ENCODE data around the gene FER1L5. TPM values are rescaled to one million over a fixed set of nuclear protein-coding genes. Genes with fewer than 3 reads are reported as not detected.
A peak's percentile ranks its signal among the peaks of the same experiment; 100 is the strongest.

Gene FER1L5
- total RNA-seq, 2 donors from 2014 or later, result not detected

DNA sequence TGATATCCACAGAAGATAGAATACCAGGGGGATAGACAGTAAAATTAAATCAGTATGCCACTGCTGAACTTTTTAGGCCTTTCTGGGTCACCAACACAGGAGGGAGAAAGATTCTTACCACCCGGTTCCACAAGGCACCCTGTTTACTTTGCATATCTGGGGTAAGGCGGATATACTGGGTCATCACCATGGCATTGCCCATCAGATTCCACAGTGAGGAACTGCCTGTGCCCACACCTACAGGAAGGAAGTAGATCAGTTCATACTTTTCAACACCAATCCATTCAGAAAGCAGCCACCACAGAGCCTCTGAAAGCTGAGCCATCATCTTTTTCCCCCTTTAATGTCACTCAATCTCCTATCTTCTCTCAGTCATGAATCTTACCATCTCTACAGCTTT, 95.3 kb downstream of the FER1L5 start:
- H3K4me3 Mint-ChIP-seq, result peak overlapping the region; percentile 17
- no peak overlapping the region for H3K27ac Mint-ChIP-seq
- peaks cover 25 to 28% of the 10 kb centered on the region in 2 donors for H3K4me1 Mint-ChIP-seq (ENCODE audit: low read depth in 2 of 2)
- H3K36me3 Mint-ChIP-seq, result peaks cover 18% of the 10 kb centered on the region
- no peak for DNase-seq (ENCODE audit: low spot score)
- no peaks in the 10 kb centered on the region for H3K9me3 Mint-ChIP-seq
- H3K27me3 Mint-ChIP-seq, result no peaks in the 10 kb centered on the region
- ATAC-seq, result no peak

DNA sequence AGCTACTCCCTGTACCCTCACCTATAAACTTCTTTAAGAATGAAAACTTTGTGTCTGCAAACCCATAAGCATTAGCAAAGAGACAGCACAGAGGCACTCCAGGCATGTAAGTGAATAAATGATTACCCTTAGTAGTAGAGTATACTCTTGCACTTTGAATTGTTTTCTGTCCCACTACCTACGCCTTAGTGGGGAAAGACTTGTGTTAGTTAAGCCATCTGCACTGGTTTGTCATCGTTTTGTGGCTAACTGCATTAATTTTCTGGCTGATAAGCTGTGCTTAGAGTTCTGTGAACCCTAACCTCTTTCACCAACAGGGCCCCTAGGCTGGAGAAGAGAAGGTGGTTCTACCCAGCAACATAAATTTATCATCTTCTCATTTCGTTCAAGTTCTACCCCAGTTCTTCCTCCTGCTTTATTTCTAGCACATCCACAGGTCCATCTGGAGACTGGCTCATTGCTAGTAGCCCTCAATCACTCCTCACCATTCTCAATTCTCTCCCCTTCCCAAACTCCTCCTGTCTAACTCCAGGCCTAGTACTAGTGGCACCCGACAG, 96.6 kb downstream of the FER1L5 start:
- H3K27me3 Mint-ChIP-seq, result no peaks in the 10 kb centered on the region
- ATAC-seq (no peak), DNase-seq (ENCODE audit: low spot score) (no peak)
- H3K27ac Mint-ChIP-seq, result peak overlapping the region; percentile 87 to 97
- peak overlapping the region; percentile 98 for H3K4me3 Mint-ChIP-seq
- peaks cover 25 to 28% of the 10 kb centered on the region in 2 donors for H3K4me1 Mint-ChIP-seq (ENCODE audit: low read depth in 2 of 2)
- peaks cover 7% of the 10 kb centered on the region for H3K36me3 Mint-ChIP-seq
- no peaks in the 10 kb centered on the region for H3K9me3 Mint-ChIP-seq

DNA sequence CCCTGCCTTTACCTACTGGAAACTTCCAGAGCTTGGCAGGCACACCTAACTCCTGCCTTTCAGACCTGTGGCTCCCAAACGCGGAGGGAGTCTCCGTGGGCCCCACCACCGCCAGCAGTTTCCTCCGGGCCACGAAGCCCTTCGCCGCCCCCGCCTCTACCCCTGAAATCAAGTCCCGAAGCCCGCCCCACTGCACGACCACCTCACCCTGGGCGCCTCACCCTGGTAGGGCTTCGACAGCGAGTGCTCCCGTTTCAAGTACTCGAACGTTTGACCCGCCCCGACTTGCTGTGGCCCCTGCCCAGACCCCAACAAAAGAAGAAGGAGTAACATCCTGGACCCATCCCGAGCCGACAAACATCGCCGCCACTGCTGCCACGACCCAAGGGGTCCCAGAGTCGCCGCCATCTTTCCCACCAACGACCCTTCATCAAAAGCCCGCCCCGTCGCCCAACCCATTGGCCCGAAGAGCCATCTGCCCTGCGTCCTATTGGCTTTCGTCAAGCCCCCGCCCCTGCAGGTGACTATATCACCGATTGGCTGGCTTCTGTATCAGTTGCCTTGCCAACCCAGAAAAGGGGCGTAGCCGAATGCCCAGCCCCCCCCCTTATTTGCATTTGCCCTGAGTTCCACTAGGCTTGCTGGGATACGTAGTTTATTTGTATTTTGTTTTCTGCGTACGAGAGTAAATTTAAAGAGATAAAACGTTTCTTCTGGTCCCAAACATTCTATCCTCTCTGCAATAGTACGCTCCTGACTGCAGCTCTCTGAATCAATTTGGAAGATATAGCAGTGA, 97.3 kb downstream of the FER1L5 start, which contains the start of gene LMAN2L:
Gene LMAN2L, minus strand, starts transcription at position 432 of the 796 bp plus-strand sequence. Its CDS starts 24 bp downstream, at position 408.
- H3K27me3 Mint-ChIP-seq, result no peaks in the 10 kb centered on the region
- H3K9me3 Mint-ChIP-seq, result no peaks in the 10 kb centered on the region
- DNase-seq (ENCODE audit: low spot score), result peak; percentile 97
- peak within 1 kb of the TSS; percentile 87 to 97 for H3K27ac Mint-ChIP-seq
- H3K36me3 Mint-ChIP-seq, result peaks cover 2% of the 10 kb centered on the region
- peaks cover 25 to 27% of the 10 kb centered on the region in 2 donors for H3K4me1 Mint-ChIP-seq (ENCODE audit: low read depth in 2 of 2)
- peak within 1 kb of the TSS; percentile 98 for H3K4me3 Mint-ChIP-seq
- peak; percentile 100 for ATAC-seq

DNA sequence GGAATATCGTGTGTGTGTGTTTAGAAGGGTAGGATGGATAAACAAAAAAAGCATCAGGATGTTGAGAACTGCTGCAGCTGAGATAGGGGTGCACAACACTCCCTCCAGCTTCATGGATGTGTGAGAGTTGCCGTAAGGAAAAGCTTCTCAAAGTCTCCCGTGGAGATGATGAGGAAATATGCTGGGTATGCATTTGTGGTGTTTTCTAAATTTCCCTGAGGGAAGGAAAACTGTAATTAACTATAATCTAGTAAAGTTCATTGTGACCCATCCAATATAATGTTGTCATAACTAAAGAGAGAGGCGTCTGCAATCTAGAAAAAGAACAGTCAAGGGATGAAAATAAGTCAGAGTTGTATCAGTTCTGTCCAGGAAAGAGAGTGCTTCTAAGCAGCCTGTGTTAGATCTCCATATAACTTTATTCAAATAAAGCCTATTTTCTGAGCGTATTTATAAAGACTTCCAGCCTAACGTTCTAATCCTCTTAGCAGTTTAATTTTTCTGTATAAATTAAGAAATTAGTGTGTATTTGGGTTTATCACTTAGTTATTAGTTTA, 104.6 kb downstream of the FER1L5 start:
- ATAC-seq (no peak), DNase-seq (ENCODE audit: low spot score) (no peak)
- Mint-ChIP-seq H3K27me3 (peaks cover 0 to 2% of the 10 kb centered on the region in 2 donors), H3K4me1 (ENCODE audit: low read depth in 2 of 2) (no peaks in the 10 kb centered on the region), H3K27ac (no peak overlapping the region), H3K4me3 (no peak overlapping the region), H3K36me3 (no peaks in the 10 kb centered on the region), H3K9me3 (no peaks in the 10 kb centered on the region)

DNA sequence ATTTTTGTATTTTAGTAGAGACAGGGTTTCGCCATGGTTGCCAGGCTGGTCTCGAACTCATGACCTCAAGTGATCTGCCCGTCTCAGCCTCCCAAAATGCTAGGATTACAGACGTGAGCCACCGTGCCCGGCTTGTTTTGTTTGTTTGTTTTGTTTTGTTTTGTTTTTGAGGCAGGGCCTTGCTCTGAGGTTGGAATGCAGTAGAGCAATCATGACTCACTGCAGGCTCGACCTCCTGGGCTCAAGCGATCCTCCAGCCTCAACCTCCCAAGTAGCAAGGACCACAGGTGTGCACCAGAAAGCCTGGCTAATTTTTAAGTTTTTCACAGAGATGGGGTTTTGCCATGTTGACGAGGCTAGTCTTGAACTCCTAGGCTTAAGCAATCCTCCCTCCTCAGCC, 109.2 kb downstream of the FER1L5 start:
- Mint-ChIP-seq H3K9me3 (no peaks in the 10 kb centered on the region), H3K27me3 (no peaks in the 10 kb centered on the region), H3K27ac (no peak overlapping the region), H3K4me3 (no peak overlapping the region), H3K36me3 (no peaks in the 10 kb centered on the region), H3K4me1 (ENCODE audit: low read depth in 2 of 2) (no peaks in the 10 kb centered on the region)
- no peak for DNase-seq (ENCODE audit: low spot score)
- no peak for ATAC-seq

DNA sequence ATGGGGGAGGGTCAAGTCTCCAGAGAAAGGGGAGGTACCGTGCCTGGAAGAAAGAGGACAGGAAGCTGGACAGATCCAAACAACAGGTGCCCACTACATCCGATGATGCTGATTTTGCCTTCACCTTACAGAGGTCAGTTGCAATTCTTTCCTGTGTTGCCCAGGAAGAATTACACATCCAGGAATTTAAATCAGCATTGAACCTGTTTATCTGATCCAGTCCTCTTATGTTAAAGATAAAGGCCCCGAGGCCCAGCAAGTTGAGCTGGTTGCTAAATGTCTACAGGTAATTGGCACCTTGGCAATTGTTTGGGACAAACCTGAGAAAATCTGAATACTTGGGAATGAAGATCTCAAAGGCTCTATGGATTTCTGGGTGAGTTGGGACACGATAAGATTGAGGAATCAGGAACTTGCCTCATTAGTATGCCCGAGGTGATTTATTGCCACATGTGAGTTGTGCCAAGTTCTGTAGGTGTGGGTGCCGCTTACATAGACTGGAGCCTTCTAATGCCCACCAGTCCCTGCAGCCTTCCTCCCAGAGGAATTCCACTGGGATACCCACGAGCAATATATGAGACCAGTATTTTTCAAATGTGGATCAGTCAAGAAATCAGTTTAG, 111.2 kb downstream of the FER1L5 start:
- Mint-ChIP-seq H3K4me3 (no peak overlapping the region), H3K4me1 (ENCODE audit: low read depth in 2 of 2) (no peaks in the 10 kb centered on the region), H3K27me3 (no peaks in the 10 kb centered on the region), H3K36me3 (no peaks in the 10 kb centered on the region), H3K9me3 (no peaks in the 10 kb centered on the region), H3K27ac (no peak overlapping the region)
- ATAC-seq, result no peak
- no peak for DNase-seq (ENCODE audit: low spot score)

DNA sequence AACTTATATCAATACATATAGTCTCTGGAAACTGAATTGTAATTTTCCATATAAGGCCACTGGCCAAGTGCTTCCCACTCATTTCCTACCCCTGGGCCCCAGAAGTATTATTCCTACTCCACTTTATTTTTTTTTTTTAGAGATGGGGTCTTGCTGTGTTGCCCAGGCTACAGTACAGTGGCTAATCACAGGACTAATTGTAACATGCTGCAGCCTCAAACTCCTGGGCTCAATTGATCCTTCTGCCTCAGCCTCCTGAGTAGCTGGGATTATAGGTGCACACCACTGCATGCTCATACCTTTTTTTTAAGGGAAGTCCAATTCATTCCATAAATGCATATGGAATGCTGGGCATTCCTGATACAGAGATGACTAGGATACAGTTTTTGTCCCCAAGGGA, 111.8 kb downstream of the FER1L5 start:
- Mint-ChIP-seq H3K36me3 (no peaks in the 10 kb centered on the region), H3K9me3 (no peaks in the 10 kb centered on the region), H3K4me3 (no peak overlapping the region), H3K4me1 (ENCODE audit: low read depth in 2 of 2) (peaks cover under 1% of the 10 kb centered on the region in 2 donors), H3K27me3 (no peaks in the 10 kb centered on the region), H3K27ac (no peak overlapping the region)
- no peak for ATAC-seq
- no peak for DNase-seq (ENCODE audit: low spot score)

Other genes with a start within 250 kb of the FER1L5 start
- under 1 TPM in 1 of 2 donors, not detected in 1; 0.64 TPM for gene NEURL3, start 137.4 kb upstream of the FER1L5 start, total RNA-seq
- 100 to 1,000 TPM in 1 of 2 donors, 10 to 100 TPM in 1; 81.4 to 115 TPM for gene ARID5A, start 106.0 kb upstream of the FER1L5 start, total RNA-seq
- 10 to 100 TPM; 62.3 to 95.6 TPM for gene KANSL3, start 4.5 kb upstream of the FER1L5 start, total RNA-seq
- gene LMAN2L, start 97.3 kb downstream of the FER1L5 start, total RNA-seq, result 1 to 10 TPM; 7.5 to 8.3 TPM
- 1 to 10 TPM; 7.3 to 8.4 TPM for gene CNNM4, start 118.1 kb downstream of the FER1L5 start, total RNA-seq
- 10 to 100 TPM; 15.7 to 32.9 TPM for gene CNNM3, start 173.5 kb downstream of the FER1L5 start, total RNA-seq
- gene ANKRD23, start 201.3 kb downstream of the FER1L5 start, total RNA-seq, result 10 to 100 TPM in 1 of 2 donors, 1 to 10 TPM in 1; 7.4 to 12.9 TPM
- gene ANKRD39, start 215.3 kb downstream of the FER1L5 start, total RNA-seq, result 10 to 100 TPM; 27.8 to 41.7 TPM
- gene SEMA4C, start 227.3 kb downstream of the FER1L5 start, total RNA-seq, result 10 to 100 TPM; 17.0 to 18.0 TPM